SK-N-MC (cell line): ENCODE results near the gene ARHGAP23.

Experiments
- EZH2 ChIP-seq: fragments of 200-600 bp; sonication (generic); IDR thresholded peaks from one replicate; pipeline ENCODE4 v1.6.1; 2017; ENCODE audit warnings: antibody characterized with exemption
- POLR2AphosphoS5 ChIP-seq: IDR thresholded peaks from 2 replicates; pipeline ENCODE4 v1.6.1; 2012; ENCODE audit warnings: mild to moderate bottlenecking, low read depth, low read length, borderline replicate concordance

- no peak for TF ChIP-seq EZH2
- no peak for TF ChIP-seq POLR2AphosphoS5
Measured at GRCh38 chr17:38418062-38418692, 10.1 kb upstream of the ARHGAP23 start.
